Measurements from ENCODE around the gene GPER1.
"Not testable (repeated sequence)": the region's sequence is repeated elsewhere in the genome, so short reads cannot be mapped to it uniquely, and the experiment has no call there.

GPER1 gene

GRCh38 chr7:1123715-1124114 is 35.8 kb downstream of the GPER1 start:
- DNase-seq, result no peak

GRCh38 chr7:1124164-1124563 is 36.3 kb downstream of the GPER1 start:
- DNase-seq, result no peak

GRCh38 chr7:1124816-1125602 is 37.1 kb downstream of the GPER1 start:
- no peak for DNase-seq

- no peak for DNase-seq
Measured at GRCh38 chr7:1125603-1125969, 37.7 kb downstream of the GPER1 start.

GRCh38 chr7:1127001-1127400 is 39.1 kb downstream of the GPER1 start:
- DNase-seq, result no peak

GRCh38 chr7:1129431-1129830 is 41.5 kb downstream of the GPER1 start:
- DNase-seq, result no peak

- DNase-seq, result no peak
Measured at GRCh38 chr7:1130021-1130990, 42.4 kb downstream of the GPER1 start.

GRCh38 chr7:1131471-1132265 is 43.8 kb downstream of the GPER1 start:
- DNase-seq, result no peak

- no peak for DNase-seq
Measured at GRCh38 chr7:1134951-1135350, 47.0 kb downstream of the GPER1 start.

- DNase-seq, result peak in 1 of 2 experiments; percentile 20
Measured at GRCh38 chr7:1136841-1137516, 49.1 kb downstream of the GPER1 start.

GRCh38 chr7:1137517-1138167 is 49.7 kb downstream of the GPER1 start:
- DNase-seq, result no peak

GRCh38 chr7:1140476-1141104 is 52.7 kb downstream of the GPER1 start:
- DNase-seq, result no peak

GRCh38 chr7:1141651-1142050 is 53.7 kb downstream of the GPER1 start:
- no peak for DNase-seq

GRCh38 chr7:1142051-1142635 is 54.2 kb downstream of the GPER1 start:
- DNase-seq, result no peak

- not testable (repeated sequence) for DNase-seq
Measured at GRCh38 chr7:1143031-1143430, 55.1 kb downstream of the GPER1 start.
